Neural progenitor cell (in vitro differentiated cells): ENCODE results near the gene MICAL2.

Experiments
- CTCF ChIP-seq: fragments of 200-600 bp; sonication (generic); IDR thresholded peaks from 2 replicates; pipeline ENCODE4 v1.5.1; 2017; ENCODE audit warnings: antibody characterized with exemption, mild to moderate bottlenecking
- EZH2 ChIP-seq: fragments of 200-600 bp; sonication (generic); IDR thresholded peaks from 2 replicates; pipeline ENCODE4 v1.6.1; 2017; ENCODE audit warnings: antibody characterized with exemption, mild to moderate bottlenecking, moderate library complexity

- TF ChIP-seq CTCF (no peak), EZH2 (no peak)
Observed at GRCh38 chr11:12292766-12293165, 182.4 kb downstream of the MICAL2 start.
